ENCODE data around the gene KLHL26.

KLHL26 gene

DNA sequence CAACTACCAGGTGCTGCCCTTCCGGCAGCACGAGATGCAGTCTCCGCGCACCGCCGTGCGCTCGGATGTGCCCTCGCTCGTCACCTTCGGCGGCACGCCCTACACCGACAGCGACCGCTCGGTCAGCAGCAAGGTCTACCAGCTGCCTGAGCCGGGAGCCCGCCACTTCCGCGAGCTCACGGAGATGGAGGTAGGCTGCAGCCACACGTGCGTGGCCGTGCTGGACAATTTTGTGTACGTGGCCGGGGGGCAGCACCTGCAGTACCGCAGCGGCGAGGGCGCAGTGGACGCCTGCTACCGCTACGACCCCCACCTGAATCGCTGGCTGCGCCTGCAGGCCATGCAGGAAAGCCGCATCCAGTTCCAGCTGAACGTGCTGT is 31.4 kb downstream of the KLHL26 start:
- no peak overlapping the region for H3K4me3 ChIP-seq
- DNase-seq, result no peak
- no peaks in the 10 kb centered on the region for H3K9me3 ChIP-seq
- H3K27ac ChIP-seq, result peak overlapping the region; percentile 96 to 99
- intact Hi-C loops (cut with DNase I; ENCODE audit: low total_unique reads), result no loop called here
- H3K4me1 ChIP-seq, result peaks cover 0 to 85% (median 58%) of the 10 kb centered on the region in 4 donors
- no peaks in the 10 kb centered on the region for H3K27me3 ChIP-seq
- peaks cover 35 to 62% (median 42%) of the 10 kb centered on the region in 3 donors for H3K36me3 ChIP-seq
- TF ChIP-seq, protein P1, sequence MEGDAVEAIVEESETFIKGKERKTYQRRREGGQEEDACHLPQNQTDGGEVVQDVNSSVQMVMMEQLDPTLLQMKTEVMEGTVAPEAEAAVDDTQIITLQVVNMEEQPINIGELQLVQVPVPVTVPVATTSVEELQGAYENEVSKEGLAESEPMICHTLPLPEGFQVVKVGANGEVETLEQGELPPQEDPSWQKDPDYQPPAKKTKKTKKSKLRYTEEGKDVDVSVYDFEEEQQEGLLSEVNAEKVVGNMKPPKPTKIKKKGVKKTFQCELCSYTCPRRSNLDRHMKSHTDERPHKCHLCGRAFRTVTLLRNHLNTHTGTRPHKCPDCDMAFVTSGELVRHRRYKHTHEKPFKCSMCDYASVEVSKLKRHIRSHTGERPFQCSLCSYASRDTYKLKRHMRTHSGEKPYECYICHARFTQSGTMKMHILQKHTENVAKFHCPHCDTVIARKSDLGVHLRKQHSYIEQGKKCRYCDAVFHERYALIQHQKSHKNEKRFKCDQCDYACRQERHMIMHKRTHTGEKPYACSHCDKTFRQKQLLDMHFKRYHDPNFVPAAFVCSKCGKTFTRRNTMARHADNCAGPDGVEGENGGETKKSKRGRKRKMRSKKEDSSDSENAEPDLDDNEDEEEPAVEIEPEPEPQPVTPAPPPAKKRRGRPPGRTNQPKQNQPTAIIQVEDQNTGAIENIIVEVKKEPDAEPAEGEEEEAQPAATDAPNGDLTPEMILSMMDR (IDR thresholded peaks at IDR 0.05), result no peak

DNA sequence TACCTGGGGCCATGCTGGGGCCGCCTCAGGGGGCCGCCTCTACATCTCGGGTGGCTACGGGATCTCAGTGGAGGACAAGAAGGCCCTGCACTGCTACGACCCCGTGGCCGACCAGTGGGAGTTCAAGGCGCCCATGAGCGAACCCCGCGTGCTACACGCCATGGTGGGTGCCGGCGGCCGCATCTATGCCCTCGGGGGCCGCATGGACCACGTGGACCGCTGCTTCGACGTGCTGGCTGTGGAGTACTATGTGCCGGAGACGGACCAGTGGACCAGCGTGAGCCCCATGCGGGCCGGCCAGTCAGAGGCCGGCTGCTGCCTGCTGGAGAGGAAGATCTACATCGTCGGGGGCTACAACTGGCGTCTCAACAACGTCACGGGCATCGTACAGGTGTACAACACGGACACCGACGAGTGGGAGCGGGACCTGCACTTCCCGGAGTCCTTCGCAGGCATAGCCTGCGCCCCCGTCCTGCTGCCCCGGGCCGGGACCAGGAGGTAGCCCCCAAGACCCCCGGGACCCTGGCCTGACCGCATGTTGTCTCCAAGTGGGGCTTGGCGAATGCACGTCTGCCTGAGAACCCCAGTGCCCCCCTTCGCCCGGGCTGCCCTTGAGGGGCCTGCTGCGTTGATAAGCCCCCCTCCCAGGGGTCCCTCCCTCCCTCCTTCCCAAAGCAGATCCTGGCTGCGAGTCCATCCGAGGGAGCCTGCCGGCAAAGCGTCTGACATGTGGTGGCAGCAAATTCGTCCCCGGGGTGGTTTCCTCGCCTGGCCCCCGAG is 32.1 kb downstream of the KLHL26 start:
- H3K9me3 ChIP-seq, result no peaks in the 10 kb centered on the region
- H3K27me3 ChIP-seq, result no peaks in the 10 kb centered on the region
- no peak overlapping the region for H3K4me3 ChIP-seq
- H3K27ac ChIP-seq, result peak overlapping the region; percentile 80 to 99
- TF ChIP-seq, protein P1 (IDR thresholded peaks at IDR 0.05), result no peak
- peaks cover 0 to 85% (median 53%) of the 10 kb centered on the region in 4 donors for H3K4me1 ChIP-seq
- intact Hi-C loops (cut with DNase I; ENCODE audit: low total_unique reads), result no loop called here
- peaks cover 35 to 62% (median 42%) of the 10 kb centered on the region in 3 donors for H3K36me3 ChIP-seq
- peak in 1 of 2 donors; percentile 66 for DNase-seq

DNA sequence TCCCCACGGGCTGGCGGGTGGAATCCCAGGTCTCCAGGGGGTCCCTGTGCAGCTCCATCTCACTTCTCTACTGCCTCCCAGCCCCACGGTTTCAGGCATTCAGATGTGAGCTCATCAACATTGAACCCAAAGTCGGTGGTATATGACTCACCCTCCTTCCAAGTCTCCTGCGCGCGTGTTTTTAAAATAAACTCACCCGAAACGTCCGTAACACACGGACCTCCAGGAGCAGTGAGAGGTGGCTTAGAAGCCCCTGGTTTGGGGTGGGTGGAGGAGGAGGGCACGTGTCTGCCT is 32.6 kb downstream of the KLHL26 start:
- peak overlapping the region; percentile 80 to 99 for H3K27ac ChIP-seq
- H3K9me3 ChIP-seq, result no peaks in the 10 kb centered on the region
- TF ChIP-seq, protein P1 (IDR thresholded peaks at IDR 0.05), result no peak
- DNase-seq, result no peak
- peaks cover 0 to 85% (median 49%) of the 10 kb centered on the region in 4 donors for H3K4me1 ChIP-seq
- intact Hi-C loops (cut with DNase I; ENCODE audit: low total_unique reads), result no loop called here
- H3K36me3 ChIP-seq, result peaks cover 32 to 62% (median 40%) of the 10 kb centered on the region in 3 donors
- H3K27me3 ChIP-seq, result no peaks in the 10 kb centered on the region
- no peak overlapping the region for H3K4me3 ChIP-seq

DNA sequence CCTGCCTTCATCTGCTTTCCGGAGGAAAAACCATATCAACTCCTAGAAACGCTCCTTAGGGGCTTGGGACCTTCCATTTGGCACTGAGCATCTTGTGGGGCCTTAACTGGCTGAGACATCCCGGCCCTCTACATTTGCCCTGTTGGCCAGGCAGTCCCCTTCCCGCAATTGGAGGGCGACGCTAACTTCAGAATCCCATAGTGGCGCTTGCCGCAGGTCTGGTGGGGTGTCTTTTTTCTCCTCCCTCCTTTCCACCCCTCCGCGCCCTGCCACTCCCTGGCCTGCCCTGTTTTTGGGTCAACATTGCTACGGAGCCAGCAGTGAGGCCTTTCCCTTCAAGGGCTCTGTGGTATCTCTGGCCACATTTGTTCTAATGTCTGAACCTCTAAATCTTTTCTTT is 33.1 kb downstream of the KLHL26 start:
- intact Hi-C loops (cut with DNase I; ENCODE audit: low total_unique reads), result loop anchor here (5.0 kb wide), 1 partner anchor 73 kb away; no protein-coding TSS in a partner anchor
- Histone ChIP-seq H3K27me3 (no peaks in the 10 kb centered on the region), H3K9me3 (no peaks in the 10 kb centered on the region), H3K4me1 (peaks cover 0 to 85% (median 49%) of the 10 kb centered on the region in 4 donors), H3K4me3 (no peak overlapping the region), H3K27ac (peak overlapping the region; percentile 80 to 99), H3K36me3 (peaks cover 29 to 58% (median 36%) of the 10 kb centered on the region in 3 donors)
- TF ChIP-seq, protein P1 (IDR thresholded peaks at IDR 0.05), result no peak
- peak in 1 of 2 donors; percentile 66 for DNase-seq

DNA sequence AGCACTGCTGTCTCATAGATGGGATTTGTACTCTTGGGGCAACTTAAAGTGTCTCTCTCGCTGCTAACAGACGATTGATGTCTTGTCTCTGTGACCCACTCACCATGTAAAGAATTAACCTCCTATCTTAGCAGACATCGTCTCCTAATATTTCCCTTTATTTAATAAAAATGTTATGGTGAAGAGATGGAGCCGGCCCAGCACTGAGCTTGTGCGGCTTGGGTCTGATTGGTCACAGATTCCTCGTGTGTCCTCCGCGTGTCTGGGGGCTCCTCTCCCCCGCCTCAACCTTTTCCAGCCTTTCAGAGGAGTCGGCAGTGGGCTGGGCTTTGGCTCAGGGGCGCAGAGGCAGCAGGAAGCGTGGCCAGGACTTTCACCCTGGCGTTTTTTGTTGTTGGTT is 33.5 kb downstream of the KLHL26 start:
- Histone ChIP-seq H3K36me3 (peaks cover 29 to 57% (median 33%) of the 10 kb centered on the region in 3 donors), H3K4me3 (no peak overlapping the region), H3K4me1 (peaks cover 0 to 82% (median 48%) of the 10 kb centered on the region in 4 donors), H3K27ac (peak overlapping the region; percentile 80 to 99), H3K9me3 (no peaks in the 10 kb centered on the region), H3K27me3 (no peaks in the 10 kb centered on the region)
- TF ChIP-seq, protein P1 (IDR thresholded peaks at IDR 0.05), result no peak
- DNase-seq, result no peak
- intact Hi-C loops (cut with DNase I; ENCODE audit: low total_unique reads), result loop anchor here (5.0 kb wide), 1 partner anchor 73 kb away; no protein-coding TSS in a partner anchor
